Uterus (tissue), 2 donors: ENCODE data around the gene RCAN2.

ENCODE experiments used
- POLR2A ChIP-seq, 2 donors: fragments of 450-650 bp; IDR thresholded peaks; one replicate each; pipeline ENCODE4 v1.6.1; 2016; ENCODE audit warnings: antibody characterized with exemption in 2 of 2, mild to moderate bottlenecking in 1 of 2, moderate library complexity in 1 of 2
- TF ChIP-seq, protein P1 (sequence below), 4 experiments: fragments of 200-600 bp in 2 of 4; fragments of 450-650 bp in 2 of 4; sonication (generic) in 2 of 4; IDR thresholded peaks; one replicate each; pipeline ENCODE4 v1.5.1; 2016 to 2019; ENCODE audit warnings: antibody characterized with exemption in 4 of 4, mild to moderate bottlenecking in 2 of 4, moderate library complexity in 1 of 4

DNA sequence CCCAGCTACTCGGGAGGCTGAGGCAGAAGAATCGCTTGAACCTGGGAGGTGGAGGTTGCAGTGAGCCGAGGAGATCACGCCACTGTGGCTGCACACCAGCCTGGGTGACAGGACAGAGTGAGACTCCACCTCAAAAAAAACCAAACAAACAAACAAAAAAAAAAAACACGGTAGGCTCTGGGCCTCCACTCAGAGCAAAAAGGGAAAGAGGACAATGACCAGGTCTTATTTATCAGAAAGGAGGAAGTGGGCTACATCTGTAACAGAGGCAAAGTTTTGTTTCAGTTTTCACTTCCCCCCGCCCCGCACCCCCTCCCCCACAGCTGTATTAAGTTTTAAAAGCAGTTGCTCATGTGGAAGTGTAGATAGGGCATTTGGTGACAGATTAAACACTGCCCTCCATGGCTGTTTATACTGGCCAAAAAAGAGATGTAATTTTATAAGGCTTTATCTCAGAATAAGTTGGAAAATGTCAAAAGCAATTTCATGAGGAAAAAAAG is 114.6 kb downstream of the RCAN2 start:
- TF ChIP-seq, protein P1, sequence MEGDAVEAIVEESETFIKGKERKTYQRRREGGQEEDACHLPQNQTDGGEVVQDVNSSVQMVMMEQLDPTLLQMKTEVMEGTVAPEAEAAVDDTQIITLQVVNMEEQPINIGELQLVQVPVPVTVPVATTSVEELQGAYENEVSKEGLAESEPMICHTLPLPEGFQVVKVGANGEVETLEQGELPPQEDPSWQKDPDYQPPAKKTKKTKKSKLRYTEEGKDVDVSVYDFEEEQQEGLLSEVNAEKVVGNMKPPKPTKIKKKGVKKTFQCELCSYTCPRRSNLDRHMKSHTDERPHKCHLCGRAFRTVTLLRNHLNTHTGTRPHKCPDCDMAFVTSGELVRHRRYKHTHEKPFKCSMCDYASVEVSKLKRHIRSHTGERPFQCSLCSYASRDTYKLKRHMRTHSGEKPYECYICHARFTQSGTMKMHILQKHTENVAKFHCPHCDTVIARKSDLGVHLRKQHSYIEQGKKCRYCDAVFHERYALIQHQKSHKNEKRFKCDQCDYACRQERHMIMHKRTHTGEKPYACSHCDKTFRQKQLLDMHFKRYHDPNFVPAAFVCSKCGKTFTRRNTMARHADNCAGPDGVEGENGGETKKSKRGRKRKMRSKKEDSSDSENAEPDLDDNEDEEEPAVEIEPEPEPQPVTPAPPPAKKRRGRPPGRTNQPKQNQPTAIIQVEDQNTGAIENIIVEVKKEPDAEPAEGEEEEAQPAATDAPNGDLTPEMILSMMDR (IDR thresholded peaks at IDR 0.05): no peak
- TF ChIP-seq POLR2A (IDR thresholded peaks at IDR 0.05): no peak
